Stimulated activated CD4-positive, alpha-beta T cell treated with anti-CD3 and anti-CD28 coated beads, Interleukin-1b, Interleukin-23, amount 100 ng/mL, for 1 hour (primary cell): ENCODE data around the gene SFT2D1.
A peak's percentile ranks its signal among the peaks of the same experiment; 100 is the strongest.
"Not testable (repeated sequence)": the region's sequence is repeated elsewhere in the genome, so short reads cannot be mapped to it uniquely, and the experiment has no call there.

ENCODE experiments used
- DNase-seq, 2 donors: peaks; one replicate each; pipeline ENCODE4 v3.0.0-alpha.2; 2020; ENCODE audit warnings: low read depth in 2 of 2

SFT2D1 gene

GRCh38 chr6:166342349-166343149 is at the start of gene SFT2D1:
TSS of gene SFT2D1 (minus strand) at chr6:166342545. CDS start at chr6:166342481, 64 bp downstream.
- DNase-seq, result peak; percentile 36 to 58

- no peak for DNase-seq
These were observed 46.8 kb upstream of the SFT2D1 start for GRCh38 chr6:166389119-166389518.

- DNase-seq, result no peak
These were observed 46.1 kb upstream of the SFT2D1 start for GRCh38 chr6:166388290-166389004.

- no peak for DNase-seq
These were observed 45.4 kb upstream of the SFT2D1 start for GRCh38 chr6:166387642-166388289.

GRCh38 chr6:166387098-166387497 is 44.8 kb upstream of the SFT2D1 start:
- DNase-seq, result not testable (repeated sequence)

GRCh38 chr6:166386111-166386510 is 43.8 kb upstream of the SFT2D1 start:
- no peak for DNase-seq

GRCh38 chr6:166383802-166384363 is 41.5 kb upstream of the SFT2D1 start:
- DNase-seq, result not testable (repeated sequence)

- DNase-seq, result peak; percentile 84 to 87
These were observed 40.8 kb upstream of the SFT2D1 start, which contains the start of gene MPC1 for GRCh38 chr6:166382933-166383801. TSS of gene MPC1 (minus strand) at chr6:166382940. CDS start at chr6:166382876, 64 bp downstream.

GRCh38 chr6:166382500-166382932 is 40.2 kb upstream of the SFT2D1 start:
- DNase-seq, result no peak

- DNase-seq, result peak; percentile 23 to 42
These were observed 39.6 kb upstream of the SFT2D1 start for GRCh38 chr6:166381733-166382499.

- no peak for DNase-seq
These were observed 39.0 kb upstream of the SFT2D1 start for GRCh38 chr6:166381381-166381732.

- no peak for DNase-seq
These were observed 37.5 kb upstream of the SFT2D1 start for GRCh38 chr6:166379800-166380199.

- DNase-seq, result no peak
These were observed 36.8 kb upstream of the SFT2D1 start for GRCh38 chr6:166379103-166379586.

- no peak for DNase-seq
These were observed 35.4 kb upstream of the SFT2D1 start for GRCh38 chr6:166377721-166378120.

- no peak for DNase-seq
These were observed 32.7 kb upstream of the SFT2D1 start for GRCh38 chr6:166375013-166375412.

GRCh38 chr6:166370489-166370888 is 28.1 kb upstream of the SFT2D1 start:
- DNase-seq, result no peak

- no peak for DNase-seq
These were observed 27.4 kb upstream of the SFT2D1 start for GRCh38 chr6:166369782-166370181.

- no peak for DNase-seq
These were observed 24.6 kb upstream of the SFT2D1 start for GRCh38 chr6:166366921-166367320.

- no peak for DNase-seq
These were observed 23.5 kb upstream of the SFT2D1 start for GRCh38 chr6:166365806-166366205.

GRCh38 chr6:166365221-166365620 is 22.9 kb upstream of the SFT2D1 start:
- DNase-seq, result no peak
